ENCODE results near the gene ACKR3.

GRCh38 chr2:236577481-236578410 is 8.1 kb downstream of the ACKR3 start:
- no peak for TF ChIP-seq CTCF (IDR thresholded peaks at IDR 0.05)
- TF ChIP-seq EZH2 (IDR thresholded peaks at IDR 0.05; ENCODE audit: borderline replicate concordance, insufficient read depth, low read depth, low read length, poor library complexity, severe bottlenecking): no peak
